SK-N-SH treated with all-trans-retinoic acid at 6 μM for 48 hours (cell line): ENCODE measurements around the gene HAPLN2.

ENCODE experiments used
- ATAC-seq: fragments of 200-7000 bp; cut with Tn5 transposase; 3 replicates; pipeline ENCODE4 v1.9.1; 2020; ENCODE audit warnings: mild to moderate bottlenecking, moderate library complexity
- ARNTL ChIP-seq: fragments of 450-650 bp; formaldehyde crosslinking; IDR thresholded peaks from 2 replicates; pipeline ENCODE4 v1.5.0; 2020; ENCODE audit warnings: low read depth, mild to moderate bottlenecking, moderate library complexity, borderline replicate concordance
- BACH2 ChIP-seq: fragments of 250-450 bp; sonication (Bioruptor Pico); IDR thresholded peaks from 2 replicates; pipeline ENCODE4 v1.9.0; 2021; ENCODE audit warnings: mild to moderate bottlenecking, borderline replicate concordance
- CSDC2 ChIP-seq: fragments of 250-450 bp; sonication (Bioruptor Pico); IDR thresholded peaks from 2 replicates; pipeline ENCODE4 v1.5.0; 2020; ENCODE audit warnings: mild to moderate bottlenecking, moderate library complexity
- CSRNP3 ChIP-seq: fragments of 250-450 bp; sonication (Bioruptor Pico); IDR thresholded peaks from 2 replicates; pipeline ENCODE4 v1.5.1; 2021; ENCODE audit warnings: mild to moderate bottlenecking, moderate library complexity
- ESRRG ChIP-seq: fragments of 250-450 bp; sonication (Bioruptor Pico); IDR thresholded peaks from 2 replicates; pipeline ENCODE4 v1.6.1; 2021; ENCODE audit warnings: mild to moderate bottlenecking
- GLIS3 ChIP-seq: fragments of 250-450 bp; sonication (Bioruptor Pico); IDR thresholded peaks from 2 replicates; pipeline ENCODE4 v1.5.0; 2020; ENCODE audit warnings: mild to moderate bottlenecking, moderate library complexity
- ISL1 ChIP-seq: fragments of 250-450 bp; sonication (Bioruptor Pico); IDR thresholded peaks from 2 replicates; pipeline ENCODE4 v2.1.2; 2022; ENCODE audit warnings: mild to moderate bottlenecking, moderate library complexity
- OSR1 ChIP-seq: fragments of 250-450 bp; sonication (Bioruptor Pico); IDR thresholded peaks from 2 replicates; pipeline ENCODE4 v1.8.0; 2022; ENCODE audit warnings: moderate library complexity, mild to moderate bottlenecking, inconsistent platforms
- POU6F1 ChIP-seq: fragments of 250-450 bp; sonication (Bioruptor Pico); IDR thresholded peaks from 2 replicates; pipeline ENCODE4 v1.8.0; 2021; ENCODE audit warnings: low read depth, mild to moderate bottlenecking, moderate library complexity, borderline replicate concordance
- PPARA ChIP-seq: fragments of 250-450 bp; sonication (Bioruptor Pico); IDR thresholded peaks from 2 replicates; pipeline ENCODE4 v1.5.0; 2020; ENCODE audit warnings: mild to moderate bottlenecking, borderline replicate concordance
- SNAI2 ChIP-seq: fragments of 250-450 bp; sonication (Bioruptor Pico); IDR thresholded peaks from 2 replicates; pipeline ENCODE4 v1.5.0; 2020; ENCODE audit warnings: mild to moderate bottlenecking, moderate library complexity
- TOX ChIP-seq: fragments of 250-450 bp; sonication (Bioruptor Pico); IDR thresholded peaks from 2 replicates; pipeline ENCODE4 v1.8.0; 2021; ENCODE audit warnings: mild to moderate bottlenecking, moderate library complexity, borderline replicate concordance
- ZC3H10 ChIP-seq: fragments of 250-450 bp; sonication (Bioruptor Pico); IDR thresholded peaks from 2 replicates; pipeline ENCODE4 v1.5.1; 2021; ENCODE audit warnings: mild to moderate bottlenecking, moderate library complexity
- ZFP3 ChIP-seq: fragments of 250-450 bp; sonication (Bioruptor Pico); IDR thresholded peaks from 2 replicates; pipeline ENCODE4 v1.5.0; 2020; ENCODE audit warnings: mild to moderate bottlenecking, moderate library complexity
- ZFP30 ChIP-seq: fragments of 450-650 bp; formaldehyde crosslinking; IDR thresholded peaks from 2 replicates; pipeline ENCODE4 v1.5.0; 2022; ENCODE audit warnings: mild to moderate bottlenecking, moderate library complexity
- ZNF565 ChIP-seq: fragments of 450-650 bp; formaldehyde crosslinking; conservative IDR thresholded peaks from 2 replicates; pipeline ENCODE4 v1.5.0; 2020; ENCODE audit warnings: low read depth, mild to moderate bottlenecking, moderate library complexity
- ZNF70 ChIP-seq: fragments of 450-650 bp; formaldehyde crosslinking; IDR thresholded peaks from 2 replicates; pipeline ENCODE4 v1.5.0; 2020; ENCODE audit warnings: mild to moderate bottlenecking, moderate library complexity
- ZNF8 ChIP-seq: fragments of 450-650 bp; formaldehyde crosslinking; IDR thresholded peaks from 2 replicates; pipeline ENCODE4 v1.5.0; 2020; ENCODE audit warnings: mild to moderate bottlenecking, moderate library complexity
- TF ChIP-seq, protein P1 (sequence below): fragments of 250-450 bp; sonication (Bioruptor Pico); IDR thresholded peaks from 2 replicates; pipeline ENCODE4 v1.8.0; 2020; ENCODE audit warnings: mild to moderate bottlenecking, moderate library complexity, borderline replicate concordance
- TF ChIP-seq, protein P2 (sequence below): fragments of 250-450 bp; sonication (Bioruptor Pico); IDR thresholded peaks from 2 replicates; pipeline ENCODE4 v1.5.0; 2020; ENCODE audit warnings: mild to moderate bottlenecking, moderate library complexity
- TF ChIP-seq, protein P3 (sequence below): fragments of 250-450 bp; sonication (Bioruptor Pico); IDR thresholded peaks from 2 replicates; pipeline ENCODE4 v1.5.1; 2020; ENCODE audit warnings: low read depth, mild to moderate bottlenecking, moderate library complexity

Gene HAPLN2

DNA sequence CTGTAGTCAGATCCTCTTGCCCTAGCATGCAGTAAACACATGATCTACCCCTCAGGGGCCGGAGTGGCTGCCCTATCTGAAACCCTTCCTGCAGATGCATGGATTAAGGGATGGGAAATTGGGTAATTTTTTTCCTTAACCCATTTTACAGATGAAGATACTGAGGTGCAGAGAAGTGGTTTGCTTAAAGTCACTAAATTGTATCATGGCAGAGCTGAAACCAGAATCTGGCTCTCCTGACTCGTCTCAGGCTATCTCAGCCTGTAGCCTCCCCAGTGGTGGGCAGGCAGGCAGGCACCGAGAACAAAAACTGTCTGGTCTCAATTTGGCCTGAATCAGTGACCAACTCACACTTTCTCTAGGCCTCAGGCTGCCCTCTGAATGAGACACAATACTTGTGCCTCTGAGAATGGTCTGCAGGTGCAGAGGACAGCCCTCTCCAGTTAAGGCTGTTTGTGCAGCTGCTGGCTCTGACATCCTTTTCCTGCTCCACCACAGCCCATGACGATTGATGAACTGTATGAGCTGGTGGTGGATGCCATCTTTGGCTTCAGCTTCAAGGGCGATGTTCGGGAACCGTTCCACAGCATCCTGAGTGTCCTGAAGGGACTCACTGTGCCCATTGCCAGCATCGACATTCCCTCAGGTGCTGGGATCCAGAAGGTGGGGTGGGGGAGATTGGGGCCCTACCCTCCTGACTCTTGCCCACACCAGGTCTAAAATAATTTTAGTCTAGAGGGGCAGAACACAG, 26.1 kb upstream of the HAPLN2 start:
- ATAC-seq: no peak
- TF ChIP-seq ZC3H10 (CRISPR knock-in tag): no peak
- no peak for TF ChIP-seq ZFP30
- peak; percentile 24; the same call in 1 of the 2 replicates for TF ChIP-seq TOX
- no peak for TF ChIP-seq ARNTL
- TF ChIP-seq, all 23 proteins: peak for 1

DNA sequence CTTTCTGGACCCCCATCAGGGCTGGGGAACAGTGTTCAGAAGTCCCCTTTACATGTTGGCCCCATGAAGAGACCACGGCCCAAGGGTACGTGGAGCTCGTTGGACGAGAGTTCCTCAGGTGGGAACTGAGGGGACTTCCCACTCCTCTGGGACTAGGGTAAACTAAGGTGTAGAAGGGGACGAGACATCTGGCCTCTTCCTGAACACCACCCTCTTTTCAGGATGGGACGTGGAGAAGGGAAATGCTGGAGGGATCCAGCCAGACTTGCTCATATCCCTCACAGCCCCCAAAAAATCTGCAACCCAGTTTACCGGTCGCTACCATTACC, 25.6 kb upstream of the HAPLN2 start:
- TF ChIP-seq ZNF565 (CRISPR knock-in tag): no peak
- no peak for TF ChIP-seq GLIS3 (CRISPR knock-in tag)
- TF ChIP-seq CSRNP3: no peak
- no peak for TF ChIP-seq CSDC2 (CRISPR knock-in tag)
- no peak for TF ChIP-seq ARNTL
- TF ChIP-seq ISL1 (CRISPR knock-in tag): no peak
- TF ChIP-seq, protein P1, sequence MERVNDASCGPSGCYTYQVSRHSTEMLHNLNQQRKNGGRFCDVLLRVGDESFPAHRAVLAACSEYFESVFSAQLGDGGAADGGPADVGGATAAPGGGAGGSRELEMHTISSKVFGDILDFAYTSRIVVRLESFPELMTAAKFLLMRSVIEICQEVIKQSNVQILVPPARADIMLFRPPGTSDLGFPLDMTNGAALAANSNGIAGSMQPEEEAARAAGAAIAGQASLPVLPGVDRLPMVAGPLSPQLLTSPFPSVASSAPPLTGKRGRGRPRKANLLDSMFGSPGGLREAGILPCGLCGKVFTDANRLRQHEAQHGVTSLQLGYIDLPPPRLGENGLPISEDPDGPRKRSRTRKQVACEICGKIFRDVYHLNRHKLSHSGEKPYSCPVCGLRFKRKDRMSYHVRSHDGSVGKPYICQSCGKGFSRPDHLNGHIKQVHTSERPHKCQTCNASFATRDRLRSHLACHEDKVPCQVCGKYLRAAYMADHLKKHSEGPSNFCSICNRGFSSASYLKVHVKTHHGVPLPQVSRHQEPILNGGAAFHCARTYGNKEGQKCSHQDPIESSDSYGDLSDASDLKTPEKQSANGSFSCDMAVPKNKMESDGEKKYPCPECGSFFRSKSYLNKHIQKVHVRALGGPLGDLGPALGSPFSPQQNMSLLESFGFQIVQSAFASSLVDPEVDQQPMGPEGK (CRISPR knock-in tag): no peak
- TF ChIP-seq ZFP3: no peak
- no peak for TF ChIP-seq ZFP30
- no peak for ATAC-seq

DNA sequence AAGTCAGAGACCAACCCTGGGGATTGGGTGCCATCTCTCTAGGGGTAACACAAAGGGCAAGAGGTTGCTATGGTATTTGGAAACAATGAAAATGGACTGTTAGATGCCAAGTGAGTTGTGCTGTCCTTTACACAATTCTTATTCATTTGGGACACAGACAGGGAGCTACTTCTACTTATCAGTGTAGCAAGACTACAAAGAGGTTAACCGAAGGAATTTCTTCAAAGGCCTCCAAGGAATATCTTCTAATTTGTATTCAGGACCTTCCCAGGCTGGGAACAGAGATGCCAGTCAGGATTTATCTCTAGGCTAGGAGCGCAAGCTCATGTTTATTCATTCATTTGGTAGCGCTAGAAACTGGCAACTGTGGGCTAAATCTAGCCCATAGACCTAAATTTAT, 25.0 kb upstream of the HAPLN2 start:
- ATAC-seq: no peak
- TF ChIP-seq BACH2 (CRISPR knock-in tag) (no peak), ZNF70 (CRISPR knock-in tag) (no peak), ISL1 (CRISPR knock-in tag) (no peak)
- TF ChIP-seq, protein P2, sequence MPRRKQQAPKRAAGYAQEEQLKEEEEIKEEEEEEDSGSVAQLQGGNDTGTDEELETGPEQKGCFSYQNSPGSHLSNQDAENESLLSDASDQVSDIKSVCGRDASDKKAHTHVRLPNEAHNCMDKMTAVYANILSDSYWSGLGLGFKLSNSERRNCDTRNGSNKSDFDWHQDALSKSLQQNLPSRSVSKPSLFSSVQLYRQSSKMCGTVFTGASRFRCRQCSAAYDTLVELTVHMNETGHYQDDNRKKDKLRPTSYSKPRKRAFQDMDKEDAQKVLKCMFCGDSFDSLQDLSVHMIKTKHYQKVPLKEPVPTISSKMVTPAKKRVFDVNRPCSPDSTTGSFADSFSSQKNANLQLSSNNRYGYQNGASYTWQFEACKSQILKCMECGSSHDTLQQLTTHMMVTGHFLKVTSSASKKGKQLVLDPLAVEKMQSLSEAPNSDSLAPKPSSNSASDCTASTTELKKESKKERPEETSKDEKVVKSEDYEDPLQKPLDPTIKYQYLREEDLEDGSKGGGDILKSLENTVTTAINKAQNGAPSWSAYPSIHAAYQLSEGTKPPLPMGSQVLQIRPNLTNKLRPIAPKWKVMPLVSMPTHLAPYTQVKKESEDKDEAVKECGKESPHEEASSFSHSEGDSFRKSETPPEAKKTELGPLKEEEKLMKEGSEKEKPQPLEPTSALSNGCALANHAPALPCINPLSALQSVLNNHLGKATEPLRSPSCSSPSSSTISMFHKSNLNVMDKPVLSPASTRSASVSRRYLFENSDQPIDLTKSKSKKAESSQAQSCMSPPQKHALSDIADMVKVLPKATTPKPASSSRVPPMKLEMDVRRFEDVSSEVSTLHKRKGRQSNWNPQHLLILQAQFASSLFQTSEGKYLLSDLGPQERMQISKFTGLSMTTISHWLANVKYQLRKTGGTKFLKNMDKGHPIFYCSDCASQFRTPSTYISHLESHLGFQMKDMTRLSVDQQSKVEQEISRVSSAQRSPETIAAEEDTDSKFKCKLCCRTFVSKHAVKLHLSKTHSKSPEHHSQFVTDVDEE (CRISPR knock-in tag): no peak
- TF ChIP-seq, all 23 proteins: peak for 0

DNA sequence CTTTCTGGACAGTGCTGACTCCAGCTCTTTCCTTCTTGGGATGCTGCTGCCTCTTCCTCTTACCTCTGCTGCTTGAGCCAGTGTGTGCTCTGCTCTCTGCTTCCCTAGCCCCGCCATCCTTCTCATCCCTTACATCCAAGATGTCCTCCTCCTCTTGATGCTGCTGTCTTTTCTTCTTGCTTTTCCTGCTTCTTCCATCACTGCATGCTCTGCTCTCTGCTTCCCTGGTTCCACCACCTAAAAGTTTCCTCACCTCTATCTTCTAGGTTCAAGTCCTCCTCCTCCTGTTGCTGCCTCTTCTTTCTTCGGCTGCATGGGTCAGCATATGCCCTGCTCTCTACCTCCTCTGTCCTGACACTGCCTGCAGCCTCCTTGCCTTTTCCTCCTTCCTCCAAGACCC, 24.2 kb upstream of the HAPLN2 start:
- ATAC-seq: no peak
- no peak for TF ChIP-seq PPARA (CRISPR knock-in tag)
- no peak for TF ChIP-seq SNAI2 (CRISPR knock-in tag)
- TF ChIP-seq ZNF8 (CRISPR knock-in tag): no peak
- TF ChIP-seq CSRNP3: no peak
- TF ChIP-seq ZNF565 (CRISPR knock-in tag): no peak
- TF ChIP-seq, protein P3, sequence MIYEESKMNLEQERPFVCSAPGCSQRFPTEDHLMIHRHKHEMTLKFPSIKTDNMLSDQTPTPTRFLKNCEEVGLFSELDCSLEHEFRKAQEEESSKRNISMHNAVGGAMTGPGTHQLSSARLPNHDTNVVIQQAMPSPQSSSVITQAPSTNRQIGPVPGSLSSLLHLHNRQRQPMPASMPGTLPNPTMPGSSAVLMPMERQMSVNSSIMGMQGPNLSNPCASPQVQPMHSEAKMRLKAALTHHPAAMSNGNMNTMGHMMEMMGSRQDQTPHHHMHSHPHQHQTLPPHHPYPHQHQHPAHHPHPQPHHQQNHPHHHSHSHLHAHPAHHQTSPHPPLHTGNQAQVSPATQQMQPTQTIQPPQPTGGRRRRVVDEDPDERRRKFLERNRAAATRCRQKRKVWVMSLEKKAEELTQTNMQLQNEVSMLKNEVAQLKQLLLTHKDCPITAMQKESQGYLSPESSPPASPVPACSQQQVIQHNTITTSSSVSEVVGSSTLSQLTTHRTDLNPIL (CRISPR knock-in tag): no peak
- TF ChIP-seq OSR1: no peak
- TF ChIP-seq ZFP30: no peak
- no peak for TF ChIP-seq POU6F1 (CRISPR knock-in tag)
- no peak for TF ChIP-seq ISL1 (CRISPR knock-in tag)
- TF ChIP-seq ZC3H10 (CRISPR knock-in tag): no peak
- no peak for TF ChIP-seq TOX
- TF ChIP-seq ESRRG: no peak
- no peak for TF ChIP-seq BACH2 (CRISPR knock-in tag)
- TF ChIP-seq, protein P1 (CRISPR knock-in tag): no peak
- TF ChIP-seq ZFP3: no peak
